HEK293T (cell line): ENCODE measurements around the gene ADAM10.

ENCODE experiments used
- HDGF ChIP-seq: fragments of 450-650 bp; IDR thresholded peaks from 2 replicates; pipeline ENCODE4 v1.6.1; 2017; ENCODE audit warnings: antibody characterized with exemption, borderline replicate concordance
- PKNOX1 ChIP-seq: fragments of 450-650 bp; IDR thresholded peaks from 2 replicates; pipeline ENCODE4 v1.6.1; 2016
- SP1 ChIP-seq: fragments of 450-650 bp; IDR thresholded peaks from 2 replicates; pipeline ENCODE4 v1.6.1; 2017

GRCh38 chr15:58650102-58650501, 99.4 kb downstream of the ADAM10 start:
- TF ChIP-seq HDGF (no peak), PKNOX1 (no peak), SP1 (no peak)
